Choroid plexus epithelial cell (primary cell): Measurements from ENCODE around the gene HMX2.
A peak's percentile ranks its signal among the peaks of the same experiment; 100 is the strongest.

Experiments
- DNase-seq: peaks from one replicate; pipeline ENCODE4 v3.0.0-alpha.2; 2010; ENCODE audit warnings: low read depth
- H3K4me3 ChIP-seq: 2 replicates; pipeline ENCODE4 v1.5.1; 2011; ENCODE audit warnings: low read depth, mild to moderate bottlenecking, control low read depth, low read length, moderate library complexity
- CTCF ChIP-seq: conservative IDR thresholded peaks from 2 replicates; pipeline ENCODE4 v1.5.1; 2011; ENCODE audit warnings: low read depth, mild to moderate bottlenecking, control low read depth, inconsistent platforms, low read length, moderate library complexity

HMX2 gene

GRCh38 chr10:123154092-123154710 is 6.3 kb downstream of the HMX2 start, which contains the start of gene BUB3:
TSS of gene BUB3 (plus strand) at chr10:123154402. CDS start at chr10:123154918, 516 bp downstream.
- DNase-seq, result peak; percentile 100
- peak within 1 kb of the TSS; percentile 79 for H3K4me3 ChIP-seq

GRCh38 chr10:123154711-123155505 is 7.0 kb downstream of the HMX2 start:
- TF ChIP-seq CTCF, result no peak
- peak overlapping the region; percentile 79 for H3K4me3 ChIP-seq
- peak; percentile 56 for DNase-seq

More at GRCh38 chr10:123154092-123154710, 6.3 kb downstream of the HMX2 start, which contains the start of gene BUB3:
- TF ChIP-seq CTCF, result peak; percentile 42

- no peak for TF ChIP-seq CTCF
- peak; percentile 29 for DNase-seq
- no peak overlapping the region for H3K4me3 ChIP-seq
Measured at GRCh38 chr10:123156078-123156477, 8.1 kb downstream of the HMX2 start.

- H3K4me3 ChIP-seq, result no peak overlapping the region
- no peak for TF ChIP-seq CTCF
- DNase-seq, result peak; percentile 80
Measured at GRCh38 chr10:123157210-123157609, 9.3 kb downstream of the HMX2 start.

GRCh38 chr10:123158682-123159081 is 10.7 kb downstream of the HMX2 start:
- TF ChIP-seq CTCF, result no peak
- no peak overlapping the region for H3K4me3 ChIP-seq

GRCh38 chr10:123160311-123160980 is 12.5 kb downstream of the HMX2 start:
- no peak for DNase-seq
- no peak for TF ChIP-seq CTCF

More at GRCh38 chr10:123158682-123159081, 10.7 kb downstream of the HMX2 start:
- no peak for DNase-seq

More at GRCh38 chr10:123160311-123160980, 12.5 kb downstream of the HMX2 start:
- no peak overlapping the region for H3K4me3 ChIP-seq
